Left lobe of liver (tissue), 2 donors: ENCODE measurements around the gene GPC3. TPM values are rescaled to one million over a fixed set of nuclear protein-coding genes. Genes with fewer than 3 reads are reported as not detected.
"Not testable (repeated sequence)": the region's sequence is repeated elsewhere in the genome, so short reads cannot be mapped to it uniquely, and the experiment has no call there.

Source experiments
- ATAC-seq: fragments of 200-7000 bp; cut with Tn5 transposase; one replicate; pipeline ENCODE4 v1.9.1; 2020; ENCODE audit warnings: mild to moderate bottlenecking, moderate library complexity
- DNase-seq: peaks from one replicate; pipeline ENCODE4 v3.0.0-alpha.2; 2020; ENCODE audit warnings: low spot score
- total RNA-seq: library from RNA; stranded (reverse); gene quantifications from one replicate; pipeline ENCODE4 v1.2.1, GENCODE V29; 2021
- donor health status: DM: no; HTN: no; CAD: no; lungs with moderate emphysema.
- donor health status: DM: no; HTN: yes; CAD: no.

GPC3 gene
- total RNA-seq, 1 donor from 2014 or later: 1.1 TPM

DNA sequence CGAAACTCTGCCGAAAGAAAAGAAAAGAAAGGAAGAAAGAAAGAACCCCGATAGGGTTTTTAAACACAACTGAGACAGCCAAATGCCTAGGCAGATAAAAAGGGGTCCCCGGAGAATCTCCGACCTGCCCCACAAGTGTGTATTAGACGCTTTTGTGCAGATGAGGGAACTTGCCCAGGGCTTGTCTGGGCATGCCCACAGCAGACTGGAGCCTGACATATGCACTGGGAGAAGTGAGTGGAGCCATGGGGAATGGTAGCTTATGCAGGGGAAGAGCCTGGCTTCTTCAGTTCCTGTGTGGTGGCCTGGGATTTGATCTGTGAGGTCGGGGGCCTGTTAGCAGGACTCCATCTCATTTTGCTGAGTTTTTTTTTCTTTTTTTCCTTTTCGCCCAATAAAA, 199.0 kb downstream of the GPC3 start:
- ATAC-seq (no peak), DNase-seq (no peak)

DNA sequence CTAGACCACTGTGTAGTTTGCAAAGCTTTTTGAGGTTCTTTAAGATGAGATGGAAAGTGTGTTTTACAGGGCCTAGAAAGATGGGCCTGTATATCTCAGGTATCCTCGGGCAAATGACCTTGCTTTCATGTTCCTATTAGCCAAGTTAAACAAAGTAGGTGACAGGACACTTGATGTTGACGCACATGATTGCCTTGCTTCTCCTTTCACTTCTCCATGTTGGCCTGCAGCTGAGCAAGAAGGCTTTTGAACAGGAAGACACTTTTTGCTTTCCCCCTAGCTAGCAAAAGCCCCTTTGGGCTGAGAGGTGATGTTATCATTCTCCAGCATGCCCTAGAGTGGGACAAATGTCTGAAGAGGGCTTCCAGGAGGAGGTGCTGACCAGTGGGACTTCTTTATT, 202.1 kb downstream of the GPC3 start:
- DNase-seq (no peak), ATAC-seq (no peak)

DNA sequence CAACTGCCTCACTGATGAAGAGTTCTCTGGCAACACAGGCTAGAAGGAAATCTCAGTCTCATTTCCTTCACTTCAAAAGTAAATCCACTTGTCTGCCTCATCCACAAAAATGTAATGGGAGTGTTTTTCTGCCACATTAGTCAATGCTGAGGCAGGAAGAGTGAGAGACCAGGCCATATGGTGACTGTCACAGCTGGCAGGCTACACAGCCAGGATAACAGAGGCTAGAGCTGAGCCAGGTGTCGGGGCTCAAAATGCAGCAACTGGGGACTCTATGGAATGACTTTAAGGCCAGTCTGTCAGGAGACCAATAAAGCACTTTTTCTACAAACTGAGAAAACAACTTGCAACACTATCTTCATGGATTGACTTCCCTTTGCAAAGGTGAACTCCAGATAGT, 204.2 kb downstream of the GPC3 start:
- ATAC-seq: no peak
- no peak for DNase-seq

DNA sequence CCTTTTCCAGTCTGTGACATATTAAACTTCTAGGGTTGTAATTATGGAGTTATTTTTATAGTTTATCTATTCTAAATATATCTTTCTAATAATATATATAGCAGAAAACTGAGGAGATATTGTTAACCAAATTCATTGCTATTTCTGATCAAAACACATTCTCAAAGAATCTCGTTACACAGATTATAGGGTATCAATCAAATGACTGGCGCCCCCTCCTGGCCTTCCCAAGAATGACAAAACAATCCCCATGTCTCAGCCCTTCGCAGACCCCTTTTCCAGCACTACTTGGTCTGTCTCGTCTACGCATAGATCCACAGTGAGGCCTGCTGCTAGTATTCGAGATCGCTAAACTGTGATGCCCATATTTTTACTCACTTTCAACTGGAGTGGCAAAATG, 209.3 kb downstream of the GPC3 start:
- no peak for DNase-seq
- no peak for ATAC-seq

DNA sequence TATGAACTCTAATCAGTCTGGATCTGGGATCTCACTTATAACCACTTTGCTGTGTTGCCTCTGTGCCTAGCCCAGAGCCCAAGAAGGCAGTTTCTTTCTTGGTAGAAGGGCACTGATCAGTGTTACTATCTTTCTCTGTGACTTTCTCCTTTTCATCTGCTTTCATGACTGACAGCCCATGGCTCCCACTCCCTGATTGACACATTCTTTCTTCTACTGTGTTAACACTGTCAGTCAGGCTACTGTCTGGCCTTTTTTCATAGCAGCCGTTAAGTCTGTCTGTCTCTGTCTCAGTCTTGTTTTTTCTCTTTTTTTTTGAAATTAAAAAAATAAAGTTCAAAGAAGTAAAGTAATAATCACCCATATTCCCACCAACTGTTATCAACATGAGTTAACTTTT, 210.6 kb downstream of the GPC3 start:
- DNase-seq (no peak), ATAC-seq (no peak)

DNA sequence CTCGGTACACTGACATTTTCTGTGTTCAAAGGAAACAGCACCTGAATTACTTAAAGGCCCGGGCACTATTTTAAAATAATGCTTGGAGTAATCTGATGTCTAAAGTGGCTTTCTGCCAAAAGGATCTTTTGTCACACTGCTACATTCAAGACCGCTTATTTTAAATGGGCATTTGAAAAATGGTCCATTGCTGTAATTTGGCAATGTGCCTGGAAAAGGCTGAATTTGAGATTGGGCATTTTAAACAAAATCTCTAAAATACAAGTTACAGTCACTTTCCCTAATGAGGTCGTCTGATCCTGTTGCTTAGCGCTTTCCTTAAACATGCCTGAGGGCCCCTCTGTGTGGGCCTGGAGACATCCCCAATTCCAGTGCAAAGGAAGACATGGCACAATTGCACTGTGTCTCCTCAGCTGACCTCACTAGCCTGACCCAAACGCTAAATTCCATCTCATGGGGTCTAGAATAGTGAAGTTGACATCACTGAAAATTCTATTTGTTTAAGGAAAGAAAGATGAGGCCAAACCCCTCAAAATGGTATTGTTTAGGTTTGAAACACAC, 214.2 kb downstream of the GPC3 start:
- ATAC-seq: no peak
- no peak for DNase-seq

DNA sequence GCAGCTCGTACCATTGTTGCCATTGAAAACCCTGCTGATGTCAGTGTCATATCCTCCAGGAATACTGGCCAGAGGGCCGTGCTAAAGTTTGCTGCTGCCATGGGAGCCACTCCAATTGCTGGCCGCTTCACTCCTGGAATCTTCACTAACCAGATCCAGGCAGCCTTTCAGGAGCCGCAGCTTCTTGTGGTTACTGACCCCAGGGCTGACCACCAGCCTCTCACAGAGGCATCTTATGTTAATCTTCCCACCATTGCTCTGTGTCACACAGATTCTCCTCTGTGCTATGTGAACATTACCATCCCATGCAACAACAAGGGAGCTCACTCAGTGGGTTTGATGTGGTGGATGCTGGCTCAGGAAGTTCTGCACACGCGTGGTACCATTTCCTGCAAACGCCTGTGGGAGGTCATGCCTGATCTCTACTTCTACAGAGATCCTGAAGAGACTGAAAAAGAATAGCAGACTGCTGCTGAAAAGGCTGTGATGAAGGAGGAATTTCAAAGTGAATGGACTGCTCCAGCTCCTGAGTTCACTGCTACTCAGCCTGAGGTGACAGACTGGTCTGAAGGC, 222.3 kb downstream of the GPC3 start:
- not testable (repeated sequence) for DNase-seq, ATAC-seq

DNA sequence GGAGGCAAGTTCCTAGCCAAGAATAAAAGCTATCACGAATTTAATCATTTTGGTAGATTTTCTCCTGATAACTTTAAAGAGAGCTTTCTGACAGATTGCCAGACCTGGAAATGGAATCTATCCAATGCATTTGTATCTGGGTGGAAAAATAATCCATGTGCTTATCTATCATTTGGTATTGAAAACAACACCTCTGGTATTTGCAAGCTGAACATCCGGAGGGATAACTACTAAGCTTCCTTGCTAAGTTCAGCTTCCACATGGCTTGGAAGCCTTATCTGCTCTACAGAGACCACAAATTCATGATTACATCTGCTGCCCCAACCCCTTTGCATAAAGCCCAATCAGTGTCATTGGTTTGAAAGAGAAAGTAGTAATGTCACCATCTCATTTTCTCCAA, 230.7 kb downstream of the GPC3 start:
- DNase-seq: no peak

DNA sequence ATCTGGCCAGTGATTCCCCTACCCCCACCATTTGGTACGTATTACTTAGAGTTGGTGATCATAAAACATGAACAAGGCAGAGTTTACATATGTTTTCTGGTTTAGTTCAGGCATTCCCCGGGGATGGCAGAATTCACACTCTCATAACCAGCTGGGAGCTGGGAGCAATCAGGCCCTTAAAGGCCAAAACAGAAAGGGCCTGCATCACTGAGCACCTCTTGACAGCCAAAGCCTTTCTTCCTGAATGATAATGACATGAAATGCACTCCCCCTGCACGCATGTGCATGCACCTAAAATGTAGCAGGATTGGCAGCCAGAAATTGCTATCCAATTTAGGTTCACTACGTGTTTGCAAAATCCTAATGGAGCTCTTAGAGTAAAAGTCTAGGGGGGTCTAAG, 235.4 kb downstream of the GPC3 start:
- ATAC-seq (no peak), DNase-seq (no peak)

More for the DNA sequence above, 230.7 kb downstream of the GPC3 start:
- no peak for ATAC-seq

DNA sequence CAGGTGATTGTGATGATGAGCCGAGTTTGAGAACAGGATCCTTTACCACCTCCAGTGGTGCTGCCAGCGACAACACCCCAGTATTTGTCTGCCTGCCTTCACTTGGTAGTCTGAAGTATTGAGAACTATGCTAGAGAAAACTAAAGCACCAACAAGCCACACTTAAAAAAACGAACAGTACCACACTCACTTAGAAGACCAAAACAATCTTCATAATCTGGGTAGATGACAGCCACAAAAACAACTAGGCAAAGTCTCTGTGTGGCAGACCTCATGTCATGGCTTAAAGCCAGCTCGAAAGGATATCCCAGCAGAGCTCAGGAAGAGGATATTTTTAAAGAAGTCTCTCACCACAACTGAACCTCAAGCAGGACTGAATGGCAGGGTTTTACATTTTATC, 236.0 kb downstream of the GPC3 start:
- ATAC-seq (no peak), DNase-seq (no peak)

DNA sequence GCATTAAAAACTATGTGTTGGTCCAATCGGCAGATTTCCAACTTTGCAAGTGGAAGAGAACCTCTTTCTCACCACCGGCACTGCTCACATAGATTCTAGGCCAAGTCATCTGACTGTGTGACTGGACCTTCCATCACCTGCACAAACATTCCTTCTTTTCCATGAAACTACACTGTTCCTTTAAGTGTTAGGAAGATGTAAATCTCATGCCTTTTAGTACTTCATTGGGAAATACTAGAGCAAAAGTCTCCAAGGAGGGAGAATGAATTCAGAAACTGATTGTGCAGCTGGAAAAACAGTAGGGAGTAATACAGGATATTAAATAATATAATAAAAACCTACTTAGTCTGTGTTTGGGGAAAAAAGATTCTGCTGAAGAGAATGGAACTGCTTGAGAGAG, 238.2 kb downstream of the GPC3 start:
- ATAC-seq (no peak), DNase-seq (no peak)

DNA sequence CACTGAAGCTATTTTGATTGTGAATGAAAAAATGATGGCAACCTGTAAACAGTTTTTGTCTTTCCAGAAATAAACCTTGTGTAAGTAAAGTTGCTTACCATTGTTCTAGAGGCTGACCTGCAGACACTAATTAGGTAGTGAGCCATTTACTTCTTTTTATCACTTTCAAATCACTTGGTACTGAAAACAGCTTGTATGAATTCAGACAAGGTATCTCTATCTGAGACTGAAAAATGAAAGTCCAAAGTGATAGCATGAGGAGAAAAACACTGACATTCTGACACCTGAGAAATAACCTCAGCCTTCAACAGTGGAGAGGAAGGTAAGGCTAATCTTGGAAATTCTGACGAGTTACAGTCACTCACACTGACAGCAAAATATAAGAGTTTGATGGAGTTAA, 238.8 kb downstream of the GPC3 start:
- DNase-seq: no peak
- ATAC-seq: no peak

DNA sequence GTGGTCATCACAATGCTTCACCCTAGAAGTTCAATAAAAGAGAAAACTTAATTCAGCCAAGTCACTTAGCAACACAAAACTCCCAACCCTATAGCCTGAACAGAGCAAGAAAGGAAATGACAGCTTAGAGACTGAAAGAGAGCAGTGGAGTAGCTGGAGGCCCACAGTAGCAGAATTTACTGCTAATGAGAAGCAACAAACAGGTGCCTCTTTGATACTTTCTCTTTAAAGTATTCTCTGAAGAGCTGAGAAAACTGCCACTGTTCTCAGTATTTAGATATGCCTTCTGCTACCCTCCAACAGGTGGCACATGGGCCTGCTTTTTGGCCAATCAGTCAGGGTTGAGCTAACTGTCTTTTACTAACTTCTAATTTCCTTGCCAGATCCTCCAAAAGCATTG, 240.0 kb downstream of the GPC3 start:
- no peak for ATAC-seq

DNA sequence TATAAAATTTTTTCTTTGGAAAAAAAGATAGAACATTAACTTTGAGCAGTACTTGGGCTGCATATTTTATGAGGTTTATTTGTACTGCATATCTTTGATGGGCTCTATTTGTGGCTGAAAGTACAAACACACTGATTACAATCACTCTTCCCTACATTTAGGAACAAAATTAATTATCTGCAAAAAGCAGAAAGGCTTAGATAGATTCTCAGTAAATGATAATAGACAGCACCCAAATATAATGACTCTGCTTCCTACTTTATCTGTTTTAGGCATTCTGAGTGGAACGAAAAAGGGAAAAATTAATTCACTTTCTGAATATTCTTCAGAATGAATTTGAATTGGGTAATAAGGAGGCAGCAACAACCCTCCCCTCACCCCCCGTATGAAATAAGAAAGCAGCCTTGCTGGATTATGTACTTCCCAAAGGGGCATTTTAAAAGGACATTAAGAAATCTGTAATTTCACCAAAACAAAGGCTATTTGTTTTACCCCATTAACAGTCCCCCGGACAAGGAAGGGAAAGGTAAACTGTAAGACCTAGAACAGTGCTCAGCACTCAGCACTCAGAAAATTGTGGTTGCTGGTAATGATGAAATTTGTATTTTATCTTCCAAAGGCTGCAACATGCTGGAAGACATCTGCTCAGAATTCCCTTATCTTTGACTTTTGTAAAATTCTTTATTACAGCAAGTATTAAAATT, 242.6 kb downstream of the GPC3 start:
- ATAC-seq (no peak), DNase-seq (no peak)

More for the DNA sequence above, 240.0 kb downstream of the GPC3 start:
- DNase-seq: no peak

DNA sequence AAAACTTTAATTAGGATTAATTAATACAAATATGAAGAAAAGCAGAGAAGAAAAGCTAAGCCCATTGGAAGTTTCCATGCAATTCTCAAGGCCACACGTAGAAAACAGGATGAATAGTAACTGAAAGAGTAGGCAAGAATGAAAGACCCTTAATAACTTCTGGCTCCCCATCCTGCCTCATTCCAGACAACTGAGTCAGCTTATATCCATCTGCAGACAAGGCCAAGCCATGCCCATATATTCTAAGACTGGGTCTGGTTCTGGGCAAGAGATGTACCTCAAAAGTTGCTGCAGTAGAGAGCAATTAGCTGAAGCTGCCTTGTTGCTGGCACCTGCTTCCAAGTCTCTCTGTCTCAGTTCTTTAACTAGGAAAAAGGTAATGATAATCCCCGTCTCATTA, 244.1 kb downstream of the GPC3 start:
- no peak for ATAC-seq

DNA sequence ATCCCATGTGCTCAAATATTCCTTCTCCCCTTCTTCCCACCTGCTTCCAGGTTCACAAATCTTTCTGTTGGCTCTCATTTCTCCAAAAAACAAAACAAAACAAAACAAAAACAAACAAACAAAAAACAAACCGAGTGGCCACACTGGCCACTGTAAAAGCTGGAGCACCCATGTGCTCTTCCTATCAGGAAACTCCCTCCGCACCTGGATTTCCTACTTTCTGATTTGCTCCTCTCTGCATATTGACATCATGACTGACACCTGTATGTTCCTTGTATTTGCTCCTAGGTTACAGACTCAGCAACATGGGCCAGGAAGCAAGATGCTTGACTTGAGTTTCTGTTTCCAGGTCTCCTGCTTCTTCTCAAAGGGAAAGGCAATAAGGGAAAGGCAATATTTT, 258.8 kb downstream of the GPC3 start:
- DNase-seq (no peak), ATAC-seq (no peak)

More for the DNA sequence above, 244.1 kb downstream of the GPC3 start:
- no peak for DNase-seq

DNA sequence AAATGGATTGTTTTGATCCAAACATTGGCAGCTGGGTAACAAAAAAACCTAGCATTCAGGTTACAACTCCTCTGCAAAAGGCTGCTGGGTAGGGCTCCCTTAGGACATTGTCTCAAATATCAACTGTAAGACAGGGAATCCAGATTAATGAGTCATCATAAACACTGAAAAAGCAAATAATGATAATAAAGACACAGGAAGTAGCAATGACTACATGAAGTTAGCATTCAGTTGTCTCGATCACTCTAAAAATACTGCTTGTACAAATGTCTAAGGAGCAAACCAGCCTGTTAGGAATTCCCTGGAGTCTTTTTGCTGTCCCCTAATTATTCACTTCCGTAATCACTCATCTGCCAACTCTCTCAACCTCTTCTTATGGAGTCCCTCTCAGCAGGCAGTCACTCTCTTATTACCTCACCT, 259.2 kb downstream of the GPC3 start:
- DNase-seq (no peak), ATAC-seq (no peak)

DNA sequence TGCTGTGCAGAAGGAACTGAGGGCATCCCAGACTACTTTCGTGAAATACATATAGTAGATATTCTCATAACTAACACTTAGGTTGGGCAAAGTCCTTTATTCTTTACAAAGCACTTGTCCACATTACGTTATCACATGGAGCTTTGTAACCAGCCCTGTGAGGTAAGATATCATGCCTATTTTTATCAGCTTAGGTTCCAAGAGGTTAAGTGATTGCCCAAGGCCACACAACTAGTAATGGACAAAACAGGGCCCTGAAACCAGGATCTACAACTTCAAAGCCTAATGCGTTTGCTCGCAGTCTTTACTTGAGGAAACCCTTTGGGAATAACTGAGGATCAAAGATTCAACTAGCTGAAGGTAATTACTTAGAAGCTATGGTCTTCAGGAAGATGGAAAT, 261.5 kb downstream of the GPC3 start:
- DNase-seq (no peak), ATAC-seq (no peak)

DNA sequence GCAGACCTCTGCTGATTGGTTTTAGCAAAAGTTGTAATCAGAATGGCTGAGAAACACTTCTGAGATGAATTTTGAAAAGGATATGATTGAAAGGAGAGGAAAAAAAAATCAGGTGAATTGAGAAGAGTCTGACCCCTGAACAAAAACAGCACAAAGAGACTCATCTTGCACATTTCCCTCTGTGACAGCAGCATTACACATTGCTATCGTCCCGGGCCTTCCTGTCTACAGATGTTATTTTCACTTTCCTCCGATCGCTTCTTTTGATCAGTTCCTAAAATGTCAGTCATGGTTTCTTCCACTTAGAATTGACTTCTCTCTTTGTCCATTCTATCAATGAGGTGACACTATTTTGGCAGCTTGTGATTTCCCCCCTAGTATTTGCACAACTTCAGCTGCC, 262.6 kb downstream of the GPC3 start:
- DNase-seq (no peak), ATAC-seq (no peak)

DNA sequence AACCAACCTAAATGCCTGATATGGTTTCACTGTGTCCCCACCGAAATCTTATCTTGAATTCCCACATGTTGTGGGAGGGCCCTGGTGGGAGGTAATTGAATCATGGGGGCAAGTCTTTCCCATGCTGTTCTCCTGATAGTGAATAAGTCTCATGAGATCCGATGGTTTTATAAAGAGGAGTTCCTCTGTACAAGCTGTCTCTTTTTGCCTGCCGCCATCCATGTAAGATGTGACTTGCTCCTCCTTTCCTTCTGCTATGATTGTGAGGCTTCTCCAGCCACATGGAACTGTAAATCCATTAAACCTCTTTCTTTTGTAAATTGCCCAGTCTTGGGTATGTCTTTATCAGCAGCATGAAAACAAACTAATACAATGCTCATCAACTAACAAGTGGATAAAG, 265.1 kb downstream of the GPC3 start:
- not testable (repeated sequence) for ATAC-seq, DNase-seq

DNA sequence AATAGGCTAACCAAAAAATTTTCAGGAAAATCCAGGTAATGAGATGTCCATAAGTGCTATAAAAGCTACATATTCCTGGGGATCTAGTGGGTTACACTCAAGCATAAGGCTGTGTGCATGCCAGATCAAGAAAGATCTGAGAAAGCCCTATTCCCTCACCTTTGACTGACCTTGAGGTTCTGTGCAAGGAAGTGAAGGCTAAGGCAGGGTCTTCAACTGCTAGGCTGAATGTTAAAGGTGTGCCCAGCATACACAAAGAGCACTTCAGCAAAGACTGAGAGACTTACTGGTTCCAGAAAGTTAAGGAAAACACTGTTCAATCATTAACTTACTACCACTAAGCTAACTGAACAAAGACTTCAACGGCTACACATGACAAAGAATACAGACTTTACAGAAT, 269.7 kb downstream of the GPC3 start:
- DNase-seq: no peak
- ATAC-seq: no peak

DNA sequence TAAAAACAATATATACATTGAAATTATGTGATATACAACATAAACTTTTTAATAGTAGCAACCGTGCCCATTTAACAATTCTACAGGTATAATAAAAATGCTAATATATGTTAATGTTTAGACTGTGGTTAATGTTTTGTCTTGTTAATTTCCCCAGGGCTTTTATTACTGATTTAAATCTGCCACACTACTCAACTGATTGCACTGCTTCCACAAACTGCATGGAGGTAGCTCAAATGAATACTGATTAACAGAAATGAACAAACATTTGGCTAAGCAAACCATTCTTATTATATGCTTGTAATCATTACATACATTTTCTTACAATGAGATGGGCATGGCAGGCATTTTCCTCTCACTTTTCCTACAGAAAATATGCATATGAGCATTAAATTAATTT, 275.9 kb downstream of the GPC3 start:
- DNase-seq: no peak
- ATAC-seq: no peak

DNA sequence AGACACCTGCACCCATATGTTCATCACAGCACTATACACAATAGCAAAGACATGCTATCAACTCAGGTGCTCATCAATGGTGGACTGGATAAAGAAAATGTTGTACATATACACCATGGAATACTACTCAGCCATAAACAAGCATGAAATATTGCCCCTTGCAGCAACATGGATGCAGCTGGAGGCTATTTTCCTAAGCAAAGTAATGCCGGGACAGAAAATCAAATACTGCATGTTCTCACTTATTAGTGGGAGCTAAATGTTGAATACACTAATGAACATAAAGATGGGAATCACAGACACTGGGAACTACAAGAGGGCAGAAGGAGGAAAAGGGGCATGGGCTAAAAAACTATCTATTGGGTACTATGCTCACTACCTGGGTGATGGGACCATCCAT, 278.5 kb downstream of the GPC3 start:
- DNase-seq (no peak), ATAC-seq (no peak)
